Measurements from ENCODE around the gene PRR3. TPM values are rescaled to one million over a fixed set of nuclear protein-coding genes. Genes with fewer than 3 reads are reported as not detected.

The PRR3 gene
- total and polyA plus RNA-seq, 2 of the 4 experiments (the other 2 are of a cell fraction): 7.2 to 17.3 TPM

GRCh38 chr6:30544666-30545272, 12.3 kb upstream of the PRR3 start:
- DNase-seq (peak; percentile 79), ATAC-seq (ENCODE audit: low read depth) (peak; percentile 88)
- Histone ChIP-seq H3K9ac (ENCODE audit: low read depth, low read length) (no peak overlapping the region), H3K4ac (ENCODE audit: low read depth, low read length) (no peak overlapping the region), H4K8ac (ENCODE audit: low read depth in 2 of 2, low read length in 2 of 2) (no peak overlapping the region), H2AFZ (replicated peaks; ENCODE audit: low read length, poor library complexity) (no peak overlapping the region), H3K27me3 (ENCODE audit: control insufficient read depth, insufficient read depth, low read length) (no peaks in the 10 kb centered on the region), H3K4me2 (ENCODE audit: low read depth, low read length) (no peak overlapping the region), H4K5ac (ENCODE audit: low read depth, low read length) (no peak overlapping the region), H3K79me1 (ENCODE audit: low read depth in 1 of 2, low read length in 2 of 2) (no peaks in the 10 kb centered on the region), H2AK5ac (ENCODE audit: low read depth, low read length) (no peak overlapping the region), H3K36me3 (ENCODE audit: control insufficient read depth, insufficient read depth, low read length) (peaks cover 30% of the 10 kb centered on the region), H2BK15ac (ENCODE audit: low read depth, low read length) (no peak overlapping the region), H2BK120ac (ENCODE audit: low read depth, low read length) (no peak overlapping the region), H4K20me1 (ENCODE audit: insufficient read depth, low read length) (no peaks in the 10 kb centered on the region; the same call in 1 of the 2 replicates), H2BK20ac (ENCODE audit: low read depth, low read length) (no peak overlapping the region), H3K4me1 (ENCODE audit: control insufficient read depth, insufficient read depth, low read length) (no peaks in the 10 kb centered on the region), H3K9me1 (ENCODE audit: insufficient read depth, low read length) (no peaks in the 10 kb centered on the region), H3K9me3 (ENCODE audit: control insufficient read depth, insufficient read depth, low read length) (no peaks in the 10 kb centered on the region), H4K91ac (ENCODE audit: insufficient read depth, low read depth, low read length) (no peak overlapping the region), H3K27ac (ENCODE audit: insufficient read depth, low read length) (no peak overlapping the region), H3K18ac (ENCODE audit: low read depth, low read length) (no peak overlapping the region), H3K56ac (ENCODE audit: extremely low read depth, insufficient read depth, low read length) (no peak overlapping the region), H3K23ac (ENCODE audit: low read depth, low read length) (no peak overlapping the region), H3K4me3 (ENCODE audit: insufficient read depth, low read depth, low read length) (no peak overlapping the region), H2AK9ac (replicated peaks; ENCODE audit: low read depth, low read length, poor library complexity) (no peak overlapping the region), H2BK5ac (ENCODE audit: low read depth, low read length, poor library complexity, severe bottlenecking) (no peak overlapping the region), H3K14ac (replicated peaks; ENCODE audit: low read depth, low read length) (no peak overlapping the region)
- TF ChIP-seq SMC3 (IDR thresholded peaks at IDR 0.05; ENCODE audit: low read depth, low read length) (peak; percentile 79), CTCF (conservative IDR thresholded peaks at IDR 0.05; ENCODE audit: low read depth, low read length) (peak; percentile 79), USF2 (IDR thresholded peaks at IDR 0.05; ENCODE audit: low read depth, low read length) (no peak), RAD21 (IDR thresholded peaks at IDR 0.05; ENCODE audit: low read length) (peak; percentile 66)
- BruUV-seq (replicated peaks): TSS peak; percentile 23
- in situ Hi-C loops (cut with MboI; ENCODE audit: low sequenced_read_pairs) (no loop called here), intact Hi-C loops (cut with micrococcal nuclease) (loop anchor here (1.0 to 5.0 kb wide), 2 partner anchors 61 to 543 kb away; no protein-coding TSS in a partner anchor), dilution Hi-C loops (cut with HindIII; ENCODE audit: low sequenced_read_pairs, unreplicated experiment) (no loop called here)
- WGBS, 2 experiments (ENCODE audit: extremely low coverage in 2 of 2, insufficient read length in 1 of 2): 46% methylated on average over 4 of the region's 6 CpGs; no CpG with 5 or more reads in 1 of the 2 experiments
- ChIA-PET CTCF (interaction anchor here (0.6 to 2.7 kb wide), 10 partner anchors 9 to 555 kb away, joined by 3 to 26 read pairs (median 4); partner anchors contain the start of gene GNL1), POLR2A (ENCODE audit: unreplicated experiment) (interaction anchor here (1.0 kb wide), 1 partner anchor 68 kb away, joined by 3 read pairs; no protein-coding TSS in a partner anchor)
